Neural cell (in vitro differentiated cells): ENCODE results near the gene FAM83F. TPM values are rescaled to one million over a fixed set of nuclear protein-coding genes. Genes with fewer than 3 reads are reported as not detected.
"Not testable (repeated sequence)": the region's sequence is repeated elsewhere in the genome, so short reads cannot be mapped to it uniquely, and the experiment has no call there.

Source experiments
- H2AFZ ChIP-seq: fragments of 200-600, 300-800 bp; sonication (generic), shearing (Covaris generic); 2 replicates; pipeline ENCODE4 v1.6.0; 2014; ENCODE audit warnings: low read depth, mild to moderate bottlenecking, antibody characterized with exemption, low read length, moderate library complexity
- H3F3A ChIP-seq: fragments of 200-600 bp; shearing (Covaris generic); 2 replicates; pipeline ENCODE4 v1.6.1; 2016; ENCODE audit warnings: mild to moderate bottlenecking, moderate library complexity, mixed read lengths, antibody characterized with exemption, low read length; ENCODE audit not compliant: insufficient read depth, poor library complexity, severe bottlenecking
- H3K27ac ChIP-seq: fragments of 200-600, 300-800 bp; sonication (generic), shearing (Covaris generic); 2 replicates; pipeline ENCODE4 v1.5.1; 2014; ENCODE audit warnings: mild to moderate bottlenecking, low read length, moderate library complexity
- H3K27me3 ChIP-seq: fragments of 300-800, 200-600 bp; sonication (generic), shearing (Covaris generic); 2 replicates; pipeline ENCODE4 v1.6.0; 2014; ENCODE audit warnings: mild to moderate bottlenecking, low read depth, low read length, moderate library complexity; ENCODE audit not compliant: insufficient read depth
- H3K36me3 ChIP-seq: fragments of 300-800, 200-600 bp; sonication (generic), shearing (Covaris generic); 2 replicates; pipeline ENCODE4 v1.5.1; 2014; ENCODE audit warnings: mild to moderate bottlenecking, antibody characterized with exemption, low read length, moderate library complexity; ENCODE audit not compliant: insufficient read depth
- H3K4me2 ChIP-seq: fragments of 300-800, 200-600 bp; sonication (generic), shearing (Covaris generic); 2 replicates; pipeline ENCODE4 v1.6.0; 2014; ENCODE audit warnings: mild to moderate bottlenecking, low read length
- H3K4me3 ChIP-seq: fragments of 300-800, 200-600 bp; sonication (generic), shearing (Covaris generic); 2 replicates; pipeline ENCODE4 v1.5.1; 2014; ENCODE audit warnings: mild to moderate bottlenecking, low read length, moderate library complexity
- H3K79me2 ChIP-seq: fragments of 200-600 bp; shearing (Covaris generic); replicated peaks from 2 replicates; pipeline ENCODE4 v1.6.0; 2014; ENCODE audit warnings: mild to moderate bottlenecking, low read length, moderate library complexity; ENCODE audit not compliant: insufficient read depth
- H3K9ac ChIP-seq: fragments of 300-800, 200-600 bp; sonication (generic), shearing (Covaris generic); 2 replicates; pipeline ENCODE4 v1.6.1; 2016; ENCODE audit warnings: mild to moderate bottlenecking, low read length, mixed read lengths
- H3K9me2 ChIP-seq: fragments of 200-600 bp; shearing (Covaris generic); 2 replicates; pipeline ENCODE4 v1.6.1; 2016; ENCODE audit warnings: mild to moderate bottlenecking, low read length, mixed read lengths; ENCODE audit not compliant: insufficient read depth
- H3K9me3 ChIP-seq: fragments of 200-600, 300-800 bp; sonication (generic), shearing (Covaris generic); 2 replicates; pipeline ENCODE4 v1.6.1; 2016; ENCODE audit warnings: mild to moderate bottlenecking, mixed run types, low read length, moderate library complexity, mixed read lengths
- H4K20me1 ChIP-seq: fragments of 200-600 bp; shearing (Covaris generic); 2 replicates; pipeline ENCODE4 v1.6.1; 2016; ENCODE audit warnings: mild to moderate bottlenecking, mixed run types; ENCODE audit not compliant: insufficient read depth
- EP300 ChIP-seq: fragments of 450-650 bp; conservative IDR thresholded peaks from 2 replicates; pipeline ENCODE4 v1.6.1; 2014; ENCODE audit warnings: antibody characterized with exemption, mild to moderate bottlenecking, moderate library complexity; ENCODE audit not compliant: poor library complexity, severe bottlenecking
- EZH2 ChIP-seq: fragments of 200-600, 300-800 bp; shearing (Covaris generic), sonication (generic); IDR thresholded peaks from 2 replicates; pipeline ENCODE4 v1.6.1; 2014; ENCODE audit warnings: antibody characterized with exemption, low read length, borderline replicate concordance, mild to moderate bottlenecking; ENCODE audit not compliant: insufficient read depth, poor library complexity, severe bottlenecking
- MXI1 ChIP-seq: fragments of 450-650 bp; conservative IDR thresholded peaks from 2 replicates; pipeline ENCODE4 v1.6.1; 2014; ENCODE audit warnings: antibody characterized with exemption, mild to moderate bottlenecking; ENCODE audit not compliant: poor library complexity, severe bottlenecking
- POLR2AphosphoS5 ChIP-seq: IDR thresholded peaks from 2 replicates; pipeline ENCODE4 v1.6.1; 2012
- RAD21 ChIP-seq: fragments of 450-650 bp; conservative IDR thresholded peaks from 2 replicates; pipeline ENCODE4 v1.6.1; 2014; ENCODE audit warnings: antibody characterized with exemption, mild to moderate bottlenecking, moderate library complexity
- SMC3 ChIP-seq: fragments of 450-650 bp; conservative IDR thresholded peaks from 2 replicates; pipeline ENCODE4 v1.6.1; 2014; ENCODE audit warnings: antibody characterized with exemption, mild to moderate bottlenecking, moderate library complexity; ENCODE audit not compliant: poor library complexity
- TAF1 ChIP-seq: IDR thresholded peaks from 2 replicates; pipeline ENCODE4 v1.6.1; 2012; ENCODE audit warnings: low read depth
- polyA plus RNA-seq: library from polyadenylated mRNA; depleted of rRNA; stranded (reverse); fragments of >200 nt; gene quantifications from 2 replicates; pipeline ENCODE4 v1.2.3, GENCODE V29; 2014
- TF ChIP-seq, protein P1 (sequence below): fragments of 450-650 bp; IDR thresholded peaks from 2 replicates; pipeline ENCODE4 v1.5.1; 2014; ENCODE audit warnings: antibody characterized with exemption, mild to moderate bottlenecking, moderate library complexity; ENCODE audit not compliant: poor library complexity, severe bottlenecking
- TF ChIP-seq, protein P2 (sequence below): IDR thresholded peaks from 2 replicates; pipeline ENCODE4 v1.6.1; 2012; ENCODE audit warnings: borderline replicate concordance

The FAM83F gene
- polyA plus RNA-seq, 1 donor from 2014 or later: 0.42 TPM

- TF ChIP-seq POLR2AphosphoS5 (no peak), SMC3 (no peak), EZH2 (no peak), RAD21 (no peak), MXI1 (no peak), TAF1 (no peak), EP300 (no peak)
- TF ChIP-seq, protein P1, sequence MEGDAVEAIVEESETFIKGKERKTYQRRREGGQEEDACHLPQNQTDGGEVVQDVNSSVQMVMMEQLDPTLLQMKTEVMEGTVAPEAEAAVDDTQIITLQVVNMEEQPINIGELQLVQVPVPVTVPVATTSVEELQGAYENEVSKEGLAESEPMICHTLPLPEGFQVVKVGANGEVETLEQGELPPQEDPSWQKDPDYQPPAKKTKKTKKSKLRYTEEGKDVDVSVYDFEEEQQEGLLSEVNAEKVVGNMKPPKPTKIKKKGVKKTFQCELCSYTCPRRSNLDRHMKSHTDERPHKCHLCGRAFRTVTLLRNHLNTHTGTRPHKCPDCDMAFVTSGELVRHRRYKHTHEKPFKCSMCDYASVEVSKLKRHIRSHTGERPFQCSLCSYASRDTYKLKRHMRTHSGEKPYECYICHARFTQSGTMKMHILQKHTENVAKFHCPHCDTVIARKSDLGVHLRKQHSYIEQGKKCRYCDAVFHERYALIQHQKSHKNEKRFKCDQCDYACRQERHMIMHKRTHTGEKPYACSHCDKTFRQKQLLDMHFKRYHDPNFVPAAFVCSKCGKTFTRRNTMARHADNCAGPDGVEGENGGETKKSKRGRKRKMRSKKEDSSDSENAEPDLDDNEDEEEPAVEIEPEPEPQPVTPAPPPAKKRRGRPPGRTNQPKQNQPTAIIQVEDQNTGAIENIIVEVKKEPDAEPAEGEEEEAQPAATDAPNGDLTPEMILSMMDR: no peak
- TF ChIP-seq, protein P2, sequence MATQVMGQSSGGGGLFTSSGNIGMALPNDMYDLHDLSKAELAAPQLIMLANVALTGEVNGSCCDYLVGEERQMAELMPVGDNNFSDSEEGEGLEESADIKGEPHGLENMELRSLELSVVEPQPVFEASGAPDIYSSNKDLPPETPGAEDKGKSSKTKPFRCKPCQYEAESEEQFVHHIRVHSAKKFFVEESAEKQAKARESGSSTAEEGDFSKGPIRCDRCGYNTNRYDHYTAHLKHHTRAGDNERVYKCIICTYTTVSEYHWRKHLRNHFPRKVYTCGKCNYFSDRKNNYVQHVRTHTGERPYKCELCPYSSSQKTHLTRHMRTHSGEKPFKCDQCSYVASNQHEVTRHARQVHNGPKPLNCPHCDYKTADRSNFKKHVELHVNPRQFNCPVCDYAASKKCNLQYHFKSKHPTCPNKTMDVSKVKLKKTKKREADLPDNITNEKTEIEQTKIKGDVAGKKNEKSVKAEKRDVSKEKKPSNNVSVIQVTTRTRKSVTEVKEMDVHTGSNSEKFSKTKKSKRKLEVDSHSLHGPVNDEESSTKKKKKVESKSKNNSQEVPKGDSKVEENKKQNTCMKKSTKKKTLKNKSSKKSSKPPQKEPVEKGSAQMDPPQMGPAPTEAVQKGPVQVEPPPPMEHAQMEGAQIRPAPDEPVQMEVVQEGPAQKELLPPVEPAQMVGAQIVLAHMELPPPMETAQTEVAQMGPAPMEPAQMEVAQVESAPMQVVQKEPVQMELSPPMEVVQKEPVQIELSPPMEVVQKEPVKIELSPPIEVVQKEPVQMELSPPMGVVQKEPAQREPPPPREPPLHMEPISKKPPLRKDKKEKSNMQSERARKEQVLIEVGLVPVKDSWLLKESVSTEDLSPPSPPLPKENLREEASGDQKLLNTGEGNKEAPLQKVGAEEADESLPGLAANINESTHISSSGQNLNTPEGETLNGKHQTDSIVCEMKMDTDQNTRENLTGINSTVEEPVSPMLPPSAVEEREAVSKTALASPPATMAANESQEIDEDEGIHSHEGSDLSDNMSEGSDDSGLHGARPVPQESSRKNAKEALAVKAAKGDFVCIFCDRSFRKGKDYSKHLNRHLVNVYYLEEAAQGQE: no peak
- H3K27ac ChIP-seq: no peak overlapping the region
Measured at GRCh38 chr22:39992088-39992826, 2.5 kb upstream of the FAM83F start.

DNA sequence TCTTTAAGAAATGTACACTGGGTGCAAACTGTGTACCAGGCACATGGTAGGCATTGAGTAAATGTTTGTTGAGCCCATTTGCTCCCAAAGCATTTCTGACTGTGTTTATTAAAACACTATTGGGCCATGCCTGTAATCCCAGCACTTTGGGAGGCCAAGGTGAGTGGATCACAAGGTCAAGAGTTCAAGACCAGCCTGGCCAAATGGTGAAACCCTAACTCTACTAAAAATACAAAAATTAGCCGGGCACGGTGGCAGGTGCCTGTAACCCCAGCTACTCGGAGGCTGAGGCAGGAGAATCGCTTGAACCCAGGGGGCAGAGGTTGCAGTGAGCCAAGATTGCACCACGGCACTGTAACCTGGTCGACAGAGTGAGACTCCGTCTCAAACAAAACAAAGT is 1.9 kb upstream of the FAM83F start:
- not testable (repeated sequence) for H3K4me2 ChIP-seq, H4K20me1 ChIP-seq, H3K9ac ChIP-seq, H3K9me3 ChIP-seq, H3K27ac ChIP-seq, H3K4me3 ChIP-seq, H3K36me3 ChIP-seq, H3K79me2 ChIP-seq, H2AFZ ChIP-seq, H3K9me2 ChIP-seq, H3F3A ChIP-seq
- peaks cover 33% of the 10 kb centered on the region for H3K27me3 ChIP-seq

More at GRCh38 chr22:39992088-39992826, 2.5 kb upstream of the FAM83F start:
- Histone ChIP-seq H3K9me3 (no peaks in the 10 kb centered on the region), H3K9me2 (no peaks in the 10 kb centered on the region), H4K20me1 (no peaks in the 10 kb centered on the region), H3K27me3 (peaks cover 33% of the 10 kb centered on the region), H3K79me2 (no peaks in the 10 kb centered on the region), H3K9ac (no peak overlapping the region), H3K4me3 (no peak overlapping the region), H3K4me2 (no peak overlapping the region), H3K36me3 (no peaks in the 10 kb centered on the region), H3F3A (no peaks in the 10 kb centered on the region), H2AFZ (no peak overlapping the region)
